ENCODE data around the gene FCN1.
"Not testable (repeated sequence)": the region's sequence is repeated elsewhere in the genome, so short reads cannot be mapped to it uniquely, and the experiment has no call there.

The FCN1 gene

DNA sequence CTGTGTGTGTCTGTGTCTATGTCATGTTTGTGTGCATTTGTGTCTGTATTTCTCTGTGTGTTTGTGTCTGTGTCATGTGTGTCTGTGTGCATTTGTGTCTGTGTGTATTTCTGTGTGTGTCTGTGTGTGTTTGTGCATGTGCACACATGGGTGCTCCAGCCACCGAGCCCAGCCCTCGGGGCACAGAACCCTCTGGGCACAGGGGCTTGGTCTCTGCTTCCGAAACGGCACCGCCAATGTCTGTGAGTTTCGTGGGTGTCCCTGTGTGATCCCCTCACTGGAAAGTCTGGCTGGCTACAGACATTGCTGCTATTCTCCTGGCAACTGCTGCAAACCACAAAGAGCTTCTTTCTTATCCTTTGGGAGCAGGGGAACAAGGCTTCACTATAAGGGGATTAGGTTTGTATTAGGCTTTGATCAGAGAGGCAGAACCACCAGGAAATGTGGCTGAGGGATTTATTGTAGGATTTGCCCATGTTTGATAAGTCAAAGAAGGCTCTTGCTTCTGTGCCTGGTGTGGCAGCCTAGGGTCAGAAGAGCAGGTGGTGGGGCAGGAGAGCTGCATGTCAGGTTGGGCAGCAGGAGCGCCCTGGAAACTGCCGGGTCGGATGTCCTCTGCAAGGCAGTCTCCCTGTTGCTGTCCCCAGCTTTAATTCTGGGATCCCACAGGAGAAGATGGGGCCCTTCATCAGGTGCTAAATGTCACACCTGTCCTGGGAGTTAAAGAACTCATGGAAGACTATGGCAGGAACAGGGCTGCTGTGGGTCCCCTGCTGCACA lies 39.6 kb upstream of the FCN1 start (continued):
- TF ChIP-seq ZNF70 (CRISPR knock-in tag; IDR thresholded peaks at IDR 0.05), result no peak
- no peak for TF ChIP-seq ZC3H10 (CRISPR knock-in tag; IDR thresholded peaks at IDR 0.05)
- TF ChIP-seq, protein P1, sequence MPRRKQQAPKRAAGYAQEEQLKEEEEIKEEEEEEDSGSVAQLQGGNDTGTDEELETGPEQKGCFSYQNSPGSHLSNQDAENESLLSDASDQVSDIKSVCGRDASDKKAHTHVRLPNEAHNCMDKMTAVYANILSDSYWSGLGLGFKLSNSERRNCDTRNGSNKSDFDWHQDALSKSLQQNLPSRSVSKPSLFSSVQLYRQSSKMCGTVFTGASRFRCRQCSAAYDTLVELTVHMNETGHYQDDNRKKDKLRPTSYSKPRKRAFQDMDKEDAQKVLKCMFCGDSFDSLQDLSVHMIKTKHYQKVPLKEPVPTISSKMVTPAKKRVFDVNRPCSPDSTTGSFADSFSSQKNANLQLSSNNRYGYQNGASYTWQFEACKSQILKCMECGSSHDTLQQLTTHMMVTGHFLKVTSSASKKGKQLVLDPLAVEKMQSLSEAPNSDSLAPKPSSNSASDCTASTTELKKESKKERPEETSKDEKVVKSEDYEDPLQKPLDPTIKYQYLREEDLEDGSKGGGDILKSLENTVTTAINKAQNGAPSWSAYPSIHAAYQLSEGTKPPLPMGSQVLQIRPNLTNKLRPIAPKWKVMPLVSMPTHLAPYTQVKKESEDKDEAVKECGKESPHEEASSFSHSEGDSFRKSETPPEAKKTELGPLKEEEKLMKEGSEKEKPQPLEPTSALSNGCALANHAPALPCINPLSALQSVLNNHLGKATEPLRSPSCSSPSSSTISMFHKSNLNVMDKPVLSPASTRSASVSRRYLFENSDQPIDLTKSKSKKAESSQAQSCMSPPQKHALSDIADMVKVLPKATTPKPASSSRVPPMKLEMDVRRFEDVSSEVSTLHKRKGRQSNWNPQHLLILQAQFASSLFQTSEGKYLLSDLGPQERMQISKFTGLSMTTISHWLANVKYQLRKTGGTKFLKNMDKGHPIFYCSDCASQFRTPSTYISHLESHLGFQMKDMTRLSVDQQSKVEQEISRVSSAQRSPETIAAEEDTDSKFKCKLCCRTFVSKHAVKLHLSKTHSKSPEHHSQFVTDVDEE (CRISPR knock-in tag; IDR thresholded peaks at IDR 0.05), result no peak
- TF ChIP-seq ESRRG (CRISPR knock-in tag; IDR thresholded peaks at IDR 0.05), result no peak
- TF ChIP-seq ZNF8 (CRISPR knock-in tag; IDR thresholded peaks at IDR 0.05), result no peak
- TF ChIP-seq TOX (CRISPR knock-in tag; IDR thresholded peaks at IDR 0.05; ENCODE audit: borderline replicate concordance), result no peak
- TF ChIP-seq ZFP30 (CRISPR knock-in tag; IDR thresholded peaks at IDR 0.05), result no peak

DNA sequence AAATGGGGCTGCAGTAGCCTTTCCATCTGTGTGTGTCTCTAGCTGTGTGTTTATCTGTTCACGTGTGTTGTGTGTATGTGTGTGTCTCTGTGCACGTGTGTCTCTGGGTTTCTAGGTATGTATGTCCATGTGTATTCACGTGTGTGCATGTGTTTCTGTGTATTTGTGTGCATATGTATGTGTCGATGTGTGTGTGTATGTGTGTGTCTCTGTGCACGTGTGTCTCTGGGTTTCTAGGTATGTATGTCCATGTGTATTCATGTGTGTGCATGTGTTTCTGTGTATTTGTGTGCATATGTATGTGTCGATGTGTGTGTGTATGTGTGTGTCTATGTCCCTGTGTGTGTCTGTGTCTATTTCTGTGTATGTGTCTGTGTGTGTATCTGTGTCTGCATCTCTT lies 38.7 kb upstream of the FCN1 start:
- ATAC-seq, result not testable (repeated sequence)

DNA sequence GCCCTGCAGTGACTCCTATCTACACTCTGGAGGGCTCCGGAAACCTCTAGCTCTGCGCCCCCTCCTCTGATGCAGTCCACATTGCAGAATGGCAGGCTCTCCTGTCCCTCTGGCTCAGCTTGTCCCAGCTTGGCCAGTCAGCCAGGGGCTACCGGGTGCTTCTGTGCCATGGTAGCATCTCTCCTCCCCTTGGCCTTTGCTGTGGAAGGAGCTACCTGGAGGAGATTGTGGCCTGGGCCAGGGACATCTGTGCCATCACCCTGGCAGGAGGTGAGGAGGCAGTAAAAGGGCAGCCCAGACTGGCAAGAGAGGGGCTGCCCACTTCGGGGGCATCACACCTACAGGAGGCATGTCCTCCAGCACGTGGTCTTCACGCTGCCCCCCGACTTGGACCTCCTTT lies 38.1 kb upstream of the FCN1 start:
- ATAC-seq, result no peak

DNA sequence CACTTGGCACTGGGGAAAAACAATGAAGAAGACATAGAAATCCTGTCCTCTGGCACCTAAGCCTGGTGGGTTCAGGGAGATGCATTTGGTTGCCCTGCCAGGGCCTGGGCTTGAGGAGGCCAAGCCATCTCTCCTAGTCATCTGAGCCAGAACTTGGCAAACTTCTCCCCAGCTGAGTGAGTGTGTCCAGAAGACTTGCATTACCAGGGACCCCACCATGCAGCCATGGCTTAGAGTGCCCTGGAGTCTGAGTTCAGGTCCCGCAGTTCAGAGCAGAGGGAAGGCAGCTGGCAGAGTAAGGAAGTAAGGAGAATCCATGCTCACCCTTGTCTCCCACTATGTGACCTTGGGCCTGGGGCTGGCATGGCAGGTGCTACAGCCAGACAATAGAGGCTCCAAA lies 37.4 kb upstream of the FCN1 start:
- TF ChIP-seq ZC3H10 (CRISPR knock-in tag; IDR thresholded peaks at IDR 0.05) (no peak), RARB (CRISPR knock-in tag; IDR thresholded peaks at IDR 0.05) (no peak), SNAI2 (CRISPR knock-in tag; IDR thresholded peaks at IDR 0.05) (no peak), ZNF8 (CRISPR knock-in tag; IDR thresholded peaks at IDR 0.05) (no peak), GLIS3 (CRISPR knock-in tag; IDR thresholded peaks at IDR 0.05) (no peak)
- TF ChIP-seq, protein P1 (CRISPR knock-in tag; IDR thresholded peaks at IDR 0.05), result no peak
- no peak for ATAC-seq

More for the DNA sequence above, 38.1 kb upstream of the FCN1 start:
- no peak for TF ChIP-seq GLIS3 (CRISPR knock-in tag; IDR thresholded peaks at IDR 0.05)
- TF ChIP-seq ZFP3 (CRISPR knock-in tag; IDR thresholded peaks at IDR 0.05), result no peak
- TF ChIP-seq ZC3H10 (CRISPR knock-in tag; IDR thresholded peaks at IDR 0.05), result no peak
- TF ChIP-seq TCF4 (CRISPR knock-in tag; IDR thresholded peaks at IDR 0.05; ENCODE audit: borderline replicate concordance), result no peak
- no peak for TF ChIP-seq CSDC2 (CRISPR knock-in tag; IDR thresholded peaks at IDR 0.05)
- TF ChIP-seq, protein P2, sequence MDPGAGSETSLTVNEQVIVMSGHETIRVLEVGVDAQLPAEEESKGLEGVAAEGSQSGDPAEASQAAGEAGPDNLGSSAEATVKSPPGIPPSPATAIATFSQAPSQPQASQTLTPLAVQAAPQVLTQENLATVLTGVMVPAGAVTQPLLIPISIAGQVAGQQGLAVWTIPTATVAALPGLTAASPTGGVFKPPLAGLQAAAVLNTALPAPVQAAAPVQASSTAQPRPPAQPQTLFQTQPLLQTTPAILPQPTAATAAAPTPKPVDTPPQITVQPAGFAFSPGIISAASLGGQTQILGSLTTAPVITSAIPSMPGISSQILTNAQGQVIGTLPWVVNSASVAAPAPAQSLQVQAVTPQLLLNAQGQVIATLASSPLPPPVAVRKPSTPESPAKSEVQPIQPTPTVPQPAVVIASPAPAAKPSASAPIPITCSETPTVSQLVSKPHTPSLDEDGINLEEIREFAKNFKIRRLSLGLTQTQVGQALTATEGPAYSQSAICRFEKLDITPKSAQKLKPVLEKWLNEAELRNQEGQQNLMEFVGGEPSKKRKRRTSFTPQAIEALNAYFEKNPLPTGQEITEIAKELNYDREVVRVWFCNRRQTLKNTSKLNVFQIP (CRISPR knock-in tag; IDR thresholded peaks at IDR 0.05; ENCODE audit: borderline replicate concordance, low read depth), result no peak

DNA sequence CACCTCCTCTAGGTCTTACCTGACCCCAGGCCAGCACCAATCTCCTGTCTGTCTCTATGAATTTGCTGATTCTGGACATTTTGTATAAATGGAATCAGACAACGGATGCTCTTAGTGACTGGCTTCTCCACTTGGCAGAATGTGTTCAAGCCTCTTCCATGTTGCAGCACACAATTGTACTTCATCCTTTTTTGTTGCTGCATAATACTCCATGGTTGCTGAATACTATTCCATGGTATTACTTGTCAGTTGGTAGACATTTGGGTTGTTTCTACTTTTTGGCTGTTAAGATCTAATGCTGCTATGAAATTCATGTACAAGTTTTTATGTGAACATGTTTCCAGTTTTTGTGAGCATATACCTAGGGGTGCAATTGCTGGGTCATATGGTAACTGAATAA lies 34.3 kb upstream of the FCN1 start:
- ATAC-seq, result no peak
- TF ChIP-seq CSDC2 (CRISPR knock-in tag; IDR thresholded peaks at IDR 0.05) (no peak), ZNF70 (CRISPR knock-in tag; IDR thresholded peaks at IDR 0.05) (no peak), SNAI2 (CRISPR knock-in tag; IDR thresholded peaks at IDR 0.05) (no peak), ZNF565 (CRISPR knock-in tag; conservative IDR thresholded peaks at IDR 0.05; ENCODE audit: low read depth) (no peak), ARNTL (CRISPR knock-in tag; IDR thresholded peaks at IDR 0.05; ENCODE audit: borderline replicate concordance, low read depth) (no peak), ZFP30 (CRISPR knock-in tag; IDR thresholded peaks at IDR 0.05) (no peak), OSR1 (CRISPR knock-in tag; IDR thresholded peaks at IDR 0.05) (no peak), GLIS3 (CRISPR knock-in tag; IDR thresholded peaks at IDR 0.05) (no peak), TCF4 (CRISPR knock-in tag; IDR thresholded peaks at IDR 0.05; ENCODE audit: borderline replicate concordance) (no peak)
- TF ChIP-seq, protein P3, sequence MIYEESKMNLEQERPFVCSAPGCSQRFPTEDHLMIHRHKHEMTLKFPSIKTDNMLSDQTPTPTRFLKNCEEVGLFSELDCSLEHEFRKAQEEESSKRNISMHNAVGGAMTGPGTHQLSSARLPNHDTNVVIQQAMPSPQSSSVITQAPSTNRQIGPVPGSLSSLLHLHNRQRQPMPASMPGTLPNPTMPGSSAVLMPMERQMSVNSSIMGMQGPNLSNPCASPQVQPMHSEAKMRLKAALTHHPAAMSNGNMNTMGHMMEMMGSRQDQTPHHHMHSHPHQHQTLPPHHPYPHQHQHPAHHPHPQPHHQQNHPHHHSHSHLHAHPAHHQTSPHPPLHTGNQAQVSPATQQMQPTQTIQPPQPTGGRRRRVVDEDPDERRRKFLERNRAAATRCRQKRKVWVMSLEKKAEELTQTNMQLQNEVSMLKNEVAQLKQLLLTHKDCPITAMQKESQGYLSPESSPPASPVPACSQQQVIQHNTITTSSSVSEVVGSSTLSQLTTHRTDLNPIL (CRISPR knock-in tag; IDR thresholded peaks at IDR 0.05; ENCODE audit: low read depth), result no peak
- TF ChIP-seq, protein P1 (CRISPR knock-in tag; IDR thresholded peaks at IDR 0.05), result no peak
- TF ChIP-seq, protein P2 (CRISPR knock-in tag; IDR thresholded peaks at IDR 0.05; ENCODE audit: borderline replicate concordance, low read depth), result no peak

All from SK-N-SH treated with all-trans-retinoic acid at 6 μM for 48 hours (cell line).